GM12878 (cell line): Measurements from ENCODE around the gene LMOD1. TPM values are rescaled to one million over a fixed set of nuclear protein-coding genes. Genes with fewer than 3 reads are reported as not detected.

Source experiments
- ATAC-seq: fragments of 200-7000 bp; cut with Tn5 transposase; 3 replicates; pipeline ENCODE4 v1.9.1; 2020; ENCODE audit warnings: mild to moderate bottlenecking, moderate library complexity
- BruUV-seq: library from RNA; stranded (reverse); fragments of 400-500 nt; replicated peaks from 2 replicates; lab custom pipeline; 2021; lab: Mats Ljungman, UMichigan
- CTCF ChIA-PET: fragments of 300-600 bp; sonication (Branson Sonifier 250); formaldehyde crosslinking; extraction: SDS; loops from one replicate; lab custom pipeline; 2021; ENCODE audit warnings: inconsistent platforms; lab: Yijun Ruan, JAX
- POLR2A ChIA-PET: fragments of 350-600 bp; formaldehyde crosslinking; extraction: SDS; loops from one replicate; lab custom pipeline; 2021; ENCODE audit warnings: inconsistent platforms; lab: Charles Lee
- RAD21 ChIA-PET: fragments of 300-600 bp; sonication (Branson Sonifier 250); formaldehyde crosslinking; loops from one replicate; lab custom pipeline; 2023; ENCODE audit warnings: antibody characterized with exemption; ENCODE audit not compliant: unreplicated experiment; lab: Charles Lee
- SMC1A ChIA-PET: fragments of 300-600 bp; sonication (Branson Sonifier 250); formaldehyde crosslinking; loops from one replicate; lab custom pipeline; 2023; ENCODE audit not compliant: unreplicated experiment, uncharacterized antibody; lab: Charles Lee
- DNase-seq: peaks from one replicate; pipeline ENCODE4 v3.0.0-alpha.2; 2011; ENCODE audit warnings: low read depth, low spot score
- FAIRE-seq: peaks from 3 replicates; lab custom pipeline; 2011; peaks lifted over from hg19 to GRCh38; lab: Jason Lieb, UNC
- H2AFZ ChIP-seq: 2 replicates; pipeline ENCODE4 v1.6.0; 2011; ENCODE audit warnings: low read depth, low read length, control low read depth; ENCODE audit not compliant: control insufficient read depth
- H3K27ac ChIP-seq: 2 replicates; pipeline ENCODE4 v1.5.1; 2011; ENCODE audit warnings: control low read depth; ENCODE audit not compliant: control insufficient read depth, insufficient read depth
- H3K27me3 ChIP-seq, 2 experiments: replicated peaks in 1 of 2; 2 replicates each; pipeline versions ENCODE4 v1.6.0 to v1.6.1; 2011; ENCODE audit warnings: low read length in 1 of 2; ENCODE audit not compliant: control insufficient read depth in 2 of 2, insufficient read depth in 2 of 2
- H3K36me3 ChIP-seq, 2 experiments: 2 replicates each; pipeline ENCODE4 v1.5.1; 2011; ENCODE audit warnings: low read length in 1 of 2; ENCODE audit not compliant: control insufficient read depth in 2 of 2, insufficient read depth in 2 of 2
- H3K4me1 ChIP-seq: 2 replicates; pipeline ENCODE4 v1.6.1; 2011; ENCODE audit warnings: mild to moderate bottlenecking, low read length, moderate library complexity, mixed read lengths; ENCODE audit not compliant: control insufficient read depth, insufficient read depth
- H3K4me2 ChIP-seq: 2 replicates; pipeline ENCODE4 v1.6.0; 2011; ENCODE audit warnings: control low read depth; ENCODE audit not compliant: control insufficient read depth, insufficient read depth
- H3K4me3 ChIP-seq: fragments of 200-600 bp; sonication (generic); 2 replicates; pipeline ENCODE4 v1.5.1; 2016
- H3K79me2 ChIP-seq: 2 replicates; pipeline ENCODE4 v1.6.0; 2011; ENCODE audit warnings: low read length; ENCODE audit not compliant: control insufficient read depth, insufficient read depth
- H3K9ac ChIP-seq: 2 replicates; pipeline ENCODE4 v1.8.0; 2011; ENCODE audit warnings: low read length, control low read depth, mixed read lengths; ENCODE audit not compliant: control insufficient read depth, insufficient read depth
- H3K9me3 ChIP-seq: replicated peaks from 3 replicates; pipeline ENCODE4 v1.5.1; 2011; ENCODE audit warnings: mild to moderate bottlenecking, low read length; ENCODE audit not compliant: control insufficient read depth, insufficient read depth
- H4K20me1 ChIP-seq: 2 replicates; pipeline ENCODE4 v1.6.0; 2011; ENCODE audit not compliant: control insufficient read depth, insufficient read depth
- CREB1 ChIP-seq: IDR thresholded peaks from 2 replicates; pipeline ENCODE4 v1.6.1; 2012; ENCODE audit warnings: low read depth, mild to moderate bottlenecking, inconsistent platforms
- EGR1 ChIP-seq, 2 experiments: IDR thresholded peaks; 1 replicate in 1 of 2; 2 replicates in 1 of 2; pipeline ENCODE4 v1.6.1; 2011 to 2012; ENCODE audit warnings: low read depth in 2 of 2, low read length in 2 of 2, borderline replicate concordance in 1 of 2, mild to moderate bottlenecking in 1 of 2, moderate library complexity in 1 of 2
- EP300 ChIP-seq, 2 experiments: fragments of 150-350 bp in 1 of 2; IDR thresholded peaks; 2 replicates each; pipeline ENCODE4 v1.6.1; 2011 to 2012; ENCODE audit warnings: low read depth in 2 of 2, low read length in 2 of 2, borderline replicate concordance in 1 of 2, improper control_type of control experiment in 1 of 2, inconsistent platforms in 1 of 2; ENCODE audit not compliant: control insufficient read depth in 1 of 2
- ESRRA ChIP-seq: IDR thresholded peaks from 2 replicates; pipeline ENCODE4 v1.6.1; 2012; ENCODE audit warnings: mild to moderate bottlenecking, low read length, improper control_type of control experiment
- SMAD5 ChIP-seq: IDR thresholded peaks from 2 replicates; pipeline ENCODE4 v1.6.1; 2016; ENCODE audit warnings: antibody characterized with exemption, low read depth
- WGBS: methylation state at CpG from one replicate; pipeline ENCODE4 v1.1.6; 2016; ENCODE audit warnings: low lambda C conversion rate; ENCODE audit not compliant: insufficient replicate concordance, insufficient coverage; ENCODE audit errors: missing lambda C conversion rate; 5-methylcytosine and 5-hydroxymethylcytosine counted together
- in situ Hi-C: fragments of 300-500 bp; cut with MboI; formaldehyde crosslinking; loops from 9 replicates; pipeline ENCODE4 v1.14.3; 2018; ENCODE audit warnings: mixed read lengths
- intact Hi-C: fragments of 100-400 bp; cut with micrococcal nuclease; formaldehyde crosslinking; loops from one replicate; pipeline ENCODE4 v1.14.2; 2022; ENCODE audit not compliant: unreplicated experiment
- polyA plus RNA-seq, 11 experiments: library from polyadenylated mRNA; depleted of rRNA in 4 of 11; unstranded in 6 of 11; stranded (reverse) in 5 of 11; fragments of >200 nt; fragmentation: Nextera tagmentation in 4 of 11; fragmentation: Illumina TruSeq in 1 of 11; extraction: Ambion mirVana in 4 of 11; extraction: Trizol in 1 of 11; gene quantifications; 1 replicate in 1 of 11; 2 replicates in 10 of 11; pipeline versions ENCODE4 v1.2.1 to v1.2.3, GENCODE V29; 2011 to 2016; ENCODE audit warnings: inconsistent platforms in 2 of 11, missing spikeins in 2 of 11, low read depth in 1 of 11
- total RNA-seq, 4 experiments: library from RNA; depleted of rRNA in 3 of 4; stranded (reverse); fragments of >200 nt in 3 of 4; fragmentation: Illumina TruSeq in 1 of 4; extraction: Trizol in 1 of 4; gene quantifications; 2 replicates each; pipeline versions ENCODE4 v1.2.1 to v1.2.3, GENCODE V29; 2013 to 2021

LMOD1 gene
- total and polyA plus RNA-seq, 10 of the 15 experiments (the other 5 are each of a cell fraction or from before 2014, with no cell fraction given) = 0.15 TPM; not detected in 9

DNA sequence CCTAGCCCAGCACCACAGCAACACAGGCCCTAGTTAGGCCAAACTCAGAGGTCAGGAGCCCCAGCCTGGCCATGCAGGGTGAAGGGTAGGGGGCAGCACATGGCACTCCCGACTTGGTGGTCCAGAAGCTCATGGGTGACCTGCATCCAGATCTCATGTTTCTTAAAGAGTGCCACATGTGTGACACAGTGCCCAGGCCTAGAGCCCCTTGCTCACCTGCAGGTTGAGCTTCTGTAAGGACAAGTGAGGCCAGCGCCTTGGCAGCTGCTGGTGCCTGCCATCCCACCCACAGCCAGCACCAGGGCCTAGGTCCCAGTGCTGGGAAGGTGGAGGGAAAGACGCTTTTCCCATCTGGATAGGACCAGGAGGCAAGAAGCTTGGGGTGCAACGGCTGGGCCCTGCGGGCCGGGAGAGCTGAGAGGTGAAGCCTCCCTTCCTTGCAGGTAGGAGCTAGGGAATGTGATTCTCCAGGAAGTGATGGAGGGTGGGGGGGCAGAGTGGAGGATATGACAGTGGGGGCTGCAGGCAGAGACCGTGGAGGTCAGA lies 51.2 kb downstream of the LMOD1 start:
- ChIA-PET CTCF (interaction anchor here (0.6 to 10.2 kb wide), 37 partner anchors 8 to 788 kb away, joined by 3 to 233 read pairs (median 7); partner anchors contain the start of genes ELF3, LMOD1 and RNPEP), SMC1A (interaction anchor here (1.0 to 4.9 kb wide), 13 partner anchors 9 to 105 kb away, joined by 4 to 68 read pairs (median 5); no protein-coding TSS in a partner anchor), POLR2A (interaction anchor here (0.5 to 0.9 kb wide), 7 partner anchors 12 to 413 kb away, joined by 3 to 6 read pairs (median 4); no protein-coding TSS in a partner anchor), RAD21 (interaction anchor here (1.0 to 4.5 kb wide), 12 partner anchors 9 to 239 kb away, joined by 3 to 62 read pairs (median 6); partner anchors contain the start of genes RNPEP and TIMM17A)
- H3K27ac ChIP-seq = no peak overlapping the region
- no peak overlapping the region for H3K9ac ChIP-seq
- no peaks in the 10 kb centered on the region for H3K9me3 ChIP-seq
- ATAC-seq (no peak), FAIRE-seq (no peak), DNase-seq (no peak)
- H3K79me2 ChIP-seq = no peaks in the 10 kb centered on the region
- no peaks in the 10 kb centered on the region for H4K20me1 ChIP-seq
- H3K36me3 ChIP-seq = no peaks in the 10 kb centered on the region
- TF ChIP-seq EGR1 (IDR thresholded peaks at IDR 0.05; ENCODE audit: borderline replicate concordance in 1 of 2, low read depth in 2 of 2, low read length in 2 of 2) = no peak
- no peak for TF ChIP-seq SMAD5
- TF ChIP-seq EP300 (IDR thresholded peaks at IDR 0.05; ENCODE audit: borderline replicate concordance in 1 of 2, control insufficient read depth in 1 of 2, low read depth in 2 of 2, low read length in 2 of 2) = no peak
- TF ChIP-seq CREB1 = no peak
- TF ChIP-seq ESRRA = no peak
- no peak overlapping the region for H3K4me2 ChIP-seq
- in situ Hi-C loops (no loop called here), intact Hi-C loops (no loop called here)
- WGBS = 50% methylated on average over 7 of the region's 7 CpGs
- H3K4me1 ChIP-seq = no peaks in the 10 kb centered on the region
- H3K27me3 ChIP-seq = peaks cover 0 to 2% of the 10 kb centered on the region in 2 experiments; a peak in 2 of 4 replicates
- no peak overlapping the region for H2AFZ ChIP-seq
- no TSS peak for BruUV-seq
- no peak overlapping the region for H3K4me3 ChIP-seq
